ENCODE results near the gene ZNG1F.
"Not testable (repeated sequence)": the region's sequence is repeated elsewhere in the genome, so short reads cannot be mapped to it uniquely, and the experiment has no call there.

Gene ZNG1F

GRCh38 chr9:41189217-41189616, at the start of gene ZNG1F:
Gene ZNG1F (minus strand): TSS chr9:41189317. CDS start chr9:41189258, 59 bp downstream.
- DNase-seq, result not testable (repeated sequence)

GRCh38 chr9:41237110-41237749, 48.1 kb upstream of the ZNG1F start:
- not testable (repeated sequence) for DNase-seq

GRCh38 chr9:41236486-41237109, 47.5 kb upstream of the ZNG1F start:
- not testable (repeated sequence) for DNase-seq

- DNase-seq, result not testable (repeated sequence)
Measured at GRCh38 chr9:41234811-41235805, 46.0 kb upstream of the ZNG1F start.

- DNase-seq, result not testable (repeated sequence)
Measured at GRCh38 chr9:41234221-41234620, 45.1 kb upstream of the ZNG1F start.

GRCh38 chr9:41232326-41232725, 43.2 kb upstream of the ZNG1F start:
- not testable (repeated sequence) for DNase-seq

- not testable (repeated sequence) for DNase-seq
Measured at GRCh38 chr9:41230418-41230817, 41.3 kb upstream of the ZNG1F start.

- no peak for DNase-seq
Measured at GRCh38 chr9:41229408-41230401, 40.6 kb upstream of the ZNG1F start.

- DNase-seq, result not testable (repeated sequence)
Measured at GRCh38 chr9:41219831-41220230, 30.7 kb upstream of the ZNG1F start.

- DNase-seq, result not testable (repeated sequence)
Measured at GRCh38 chr9:41188439-41188838, 678 bp downstream of the ZNG1F start.

GRCh38 chr9:41174994-41175393, 14.1 kb downstream of the ZNG1F start:
- DNase-seq, result not testable (repeated sequence)

GRCh38 chr9:41150116-41150515, 39.0 kb downstream of the ZNG1F start:
- not testable (repeated sequence) for DNase-seq

- DNase-seq, result not testable (repeated sequence)
Measured at GRCh38 chr9:41141878-41142277, 47.2 kb downstream of the ZNG1F start.

GRCh38 chr9:41128581-41128980, 60.5 kb downstream of the ZNG1F start, which contains the start of gene FOXD4L6:
Gene FOXD4L6 (minus strand): TSS chr9:41128681. CDS start chr9:41128383, 298 bp downstream.
- not testable (repeated sequence) for DNase-seq

- not testable (repeated sequence) for DNase-seq
Measured at GRCh38 chr9:41126746-41127446, 62.2 kb downstream of the ZNG1F start.

GRCh38 chr9:41125936-41126335, 63.2 kb downstream of the ZNG1F start:
- DNase-seq, result not testable (repeated sequence)

GRCh38 chr9:41125109-41125658, 63.9 kb downstream of the ZNG1F start:
- not testable (repeated sequence) for DNase-seq

- not testable (repeated sequence) for DNase-seq
Measured at GRCh38 chr9:41124250-41125108, 64.6 kb downstream of the ZNG1F start.

GRCh38 chr9:41123812-41124211, 65.3 kb downstream of the ZNG1F start:
- DNase-seq, result not testable (repeated sequence)

- DNase-seq, result not testable (repeated sequence)
Measured at GRCh38 chr9:41123396-41123795, 65.7 kb downstream of the ZNG1F start.

Measured in cortex of kidney (tissue), 1 donor.